Measurements from ENCODE around the gene SLC43A2.

DNA sequence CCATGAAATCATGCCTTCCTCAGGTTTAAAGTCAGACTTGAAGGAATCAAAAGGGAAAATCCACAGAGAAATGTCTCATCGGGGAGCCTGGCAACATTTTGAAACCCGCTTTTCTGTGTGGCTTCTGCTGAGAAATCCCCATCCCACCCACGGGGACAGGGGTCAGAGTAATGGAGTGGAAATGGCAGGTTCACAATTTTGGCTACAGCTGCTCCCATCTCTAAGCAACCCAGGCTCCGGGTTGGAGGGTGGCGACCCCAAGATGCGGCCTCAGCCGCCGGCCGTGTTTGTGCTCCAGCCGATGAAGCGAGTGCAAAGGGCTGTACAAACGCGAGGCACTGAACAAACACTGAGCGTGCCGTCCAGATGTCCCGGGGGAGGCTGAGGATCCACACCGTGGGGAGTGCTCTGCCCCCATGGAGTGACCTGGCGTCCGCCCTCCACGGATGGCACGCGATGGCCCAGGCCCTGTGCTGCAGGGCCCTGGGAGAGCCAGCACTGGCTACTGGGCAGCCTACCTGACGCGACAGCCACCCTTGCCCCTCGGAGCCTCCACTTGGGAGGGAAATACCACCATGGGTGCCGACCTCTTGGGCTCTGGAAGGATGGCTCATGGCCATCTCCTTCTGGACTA is 22.2 kb downstream of the SLC43A2 start:
- TF ChIP-seq, protein P1, sequence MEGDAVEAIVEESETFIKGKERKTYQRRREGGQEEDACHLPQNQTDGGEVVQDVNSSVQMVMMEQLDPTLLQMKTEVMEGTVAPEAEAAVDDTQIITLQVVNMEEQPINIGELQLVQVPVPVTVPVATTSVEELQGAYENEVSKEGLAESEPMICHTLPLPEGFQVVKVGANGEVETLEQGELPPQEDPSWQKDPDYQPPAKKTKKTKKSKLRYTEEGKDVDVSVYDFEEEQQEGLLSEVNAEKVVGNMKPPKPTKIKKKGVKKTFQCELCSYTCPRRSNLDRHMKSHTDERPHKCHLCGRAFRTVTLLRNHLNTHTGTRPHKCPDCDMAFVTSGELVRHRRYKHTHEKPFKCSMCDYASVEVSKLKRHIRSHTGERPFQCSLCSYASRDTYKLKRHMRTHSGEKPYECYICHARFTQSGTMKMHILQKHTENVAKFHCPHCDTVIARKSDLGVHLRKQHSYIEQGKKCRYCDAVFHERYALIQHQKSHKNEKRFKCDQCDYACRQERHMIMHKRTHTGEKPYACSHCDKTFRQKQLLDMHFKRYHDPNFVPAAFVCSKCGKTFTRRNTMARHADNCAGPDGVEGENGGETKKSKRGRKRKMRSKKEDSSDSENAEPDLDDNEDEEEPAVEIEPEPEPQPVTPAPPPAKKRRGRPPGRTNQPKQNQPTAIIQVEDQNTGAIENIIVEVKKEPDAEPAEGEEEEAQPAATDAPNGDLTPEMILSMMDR (IDR thresholded peaks at IDR 0.05; ENCODE audit: poor library complexity, severe bottlenecking): no peak
- TF ChIP-seq EP300 (conservative IDR thresholded peaks at IDR 0.05; ENCODE audit: poor library complexity, severe bottlenecking) (no peak), POLR2AphosphoS5 (IDR thresholded peaks at IDR 0.05) (no peak), EZH2 (IDR thresholded peaks at IDR 0.05; ENCODE audit: borderline replicate concordance, insufficient read depth, low read length, poor library complexity, severe bottlenecking) (no peak), SMC3 (conservative IDR thresholded peaks at IDR 0.05; ENCODE audit: poor library complexity) (no peak), RAD21 (conservative IDR thresholded peaks at IDR 0.05) (no peak)
